ENCODE data around the gene SNRPA. TPM values are rescaled to one million over a fixed set of nuclear protein-coding genes. Genes with fewer than 3 reads are reported as not detected.
"Not testable (repeated sequence)": the region's sequence is repeated elsewhere in the genome, so short reads cannot be mapped to it uniquely, and the experiment has no call there.

SNRPA gene
- total RNA-seq, 2 donors from 2014 or later, result 40.4 to 107 TPM

DNA sequence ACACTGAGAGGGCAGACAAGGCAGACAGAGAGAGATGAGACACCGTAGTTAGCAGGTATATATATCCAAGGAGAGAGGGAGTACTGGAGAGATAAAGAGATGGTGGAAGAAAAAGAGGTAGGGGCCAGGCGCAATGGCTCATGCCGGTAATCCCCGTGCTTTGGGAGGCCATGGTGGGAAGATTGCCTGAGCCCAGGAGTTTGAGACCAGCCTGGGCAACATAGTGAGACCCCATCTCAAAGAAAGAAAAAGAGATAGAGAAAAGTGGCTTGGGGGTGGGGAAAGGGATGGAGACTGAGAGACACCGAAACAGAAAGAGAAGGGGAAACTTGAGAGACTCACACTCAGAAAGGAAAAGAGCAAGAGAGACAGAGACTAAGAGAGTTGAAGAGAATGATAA is 29.6 kb downstream of the SNRPA start:
- TF ChIP-seq, protein P1, sequence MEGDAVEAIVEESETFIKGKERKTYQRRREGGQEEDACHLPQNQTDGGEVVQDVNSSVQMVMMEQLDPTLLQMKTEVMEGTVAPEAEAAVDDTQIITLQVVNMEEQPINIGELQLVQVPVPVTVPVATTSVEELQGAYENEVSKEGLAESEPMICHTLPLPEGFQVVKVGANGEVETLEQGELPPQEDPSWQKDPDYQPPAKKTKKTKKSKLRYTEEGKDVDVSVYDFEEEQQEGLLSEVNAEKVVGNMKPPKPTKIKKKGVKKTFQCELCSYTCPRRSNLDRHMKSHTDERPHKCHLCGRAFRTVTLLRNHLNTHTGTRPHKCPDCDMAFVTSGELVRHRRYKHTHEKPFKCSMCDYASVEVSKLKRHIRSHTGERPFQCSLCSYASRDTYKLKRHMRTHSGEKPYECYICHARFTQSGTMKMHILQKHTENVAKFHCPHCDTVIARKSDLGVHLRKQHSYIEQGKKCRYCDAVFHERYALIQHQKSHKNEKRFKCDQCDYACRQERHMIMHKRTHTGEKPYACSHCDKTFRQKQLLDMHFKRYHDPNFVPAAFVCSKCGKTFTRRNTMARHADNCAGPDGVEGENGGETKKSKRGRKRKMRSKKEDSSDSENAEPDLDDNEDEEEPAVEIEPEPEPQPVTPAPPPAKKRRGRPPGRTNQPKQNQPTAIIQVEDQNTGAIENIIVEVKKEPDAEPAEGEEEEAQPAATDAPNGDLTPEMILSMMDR (IDR thresholded peaks at IDR 0.05), result no peak
- Histone ChIP-seq H3K27me3 (replicated peaks; ENCODE audit: insufficient read depth) (no peaks in the 10 kb centered on the region), H3K4me3 (no peak overlapping the region), H3K36me3 (no peaks in the 10 kb centered on the region), H3K4me1 (ENCODE audit: control insufficient read depth in 1 of 2, low read depth in 2 of 2) (peaks cover 13 to 23% of the 10 kb centered on the region in 2 donors), H3K9me3 (no peaks in the 10 kb centered on the region), H3K27ac (no peak overlapping the region)
- DNase-seq (ENCODE audit: low spot score) (no peak), ATAC-seq (ENCODE audit: insufficient number of reproducible peaks, low FRiP score, low read depth) (no peak)

DNA sequence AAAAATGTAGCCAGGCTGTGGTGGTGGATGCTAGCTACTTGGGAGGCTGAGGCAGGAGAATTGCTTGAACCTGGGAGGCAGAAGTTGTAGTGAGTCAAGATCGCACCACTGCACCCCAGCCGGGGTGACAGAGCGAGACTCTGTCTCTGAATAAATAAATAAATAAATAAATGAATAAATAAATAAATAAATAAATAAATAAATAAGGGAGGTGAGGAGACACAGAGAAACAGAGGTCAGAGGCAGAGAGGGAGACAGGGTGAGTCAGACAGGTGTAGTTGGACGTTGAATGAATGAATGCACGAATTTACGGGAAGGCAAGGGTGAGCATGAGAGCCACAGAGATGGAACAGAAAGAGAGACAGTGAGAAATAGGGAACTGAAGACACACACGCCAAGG is 30.1 kb downstream of the SNRPA start:
- Histone ChIP-seq H3K36me3 (no peaks in the 10 kb centered on the region), H3K27me3 (replicated peaks; ENCODE audit: insufficient read depth) (no peaks in the 10 kb centered on the region), H3K9me3 (no peaks in the 10 kb centered on the region), H3K27ac (no peak overlapping the region), H3K4me3 (no peak overlapping the region), H3K4me1 (ENCODE audit: control insufficient read depth in 1 of 2, low read depth in 2 of 2) (peaks cover 13 to 23% of the 10 kb centered on the region in 2 donors)
- TF ChIP-seq, protein P1 (IDR thresholded peaks at IDR 0.05), result no peak
- ATAC-seq (ENCODE audit: insufficient number of reproducible peaks, low FRiP score, low read depth) (no peak), DNase-seq (ENCODE audit: low spot score) (no peak)

DNA sequence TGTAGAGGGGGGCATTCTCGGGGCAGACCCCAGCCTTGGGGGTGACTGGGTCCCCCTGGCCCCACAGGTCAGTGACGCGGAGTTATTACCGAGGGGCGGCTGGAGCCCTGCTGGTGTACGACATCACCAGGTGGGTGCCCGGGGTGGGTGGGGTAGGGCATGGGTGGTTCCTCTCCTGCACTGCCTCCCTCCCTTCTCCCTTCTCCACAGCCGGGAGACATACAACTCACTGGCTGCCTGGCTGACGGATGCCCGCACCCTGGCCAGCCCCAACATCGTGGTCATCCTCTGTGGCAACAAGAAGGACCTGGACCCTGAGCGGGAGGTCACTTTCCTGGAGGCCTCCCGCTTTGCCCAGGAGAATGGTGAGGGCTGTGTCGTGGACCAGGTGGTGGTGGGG is 32.7 kb downstream of the SNRPA start:
- no peak overlapping the region for H3K4me3 ChIP-seq
- peaks cover 7 to 14% of the 10 kb centered on the region in 2 donors for H3K4me1 ChIP-seq (ENCODE audit: control insufficient read depth in 1 of 2, low read depth in 2 of 2)
- peaks cover 8% of the 10 kb centered on the region for H3K36me3 ChIP-seq
- TF ChIP-seq, protein P1 (IDR thresholded peaks at IDR 0.05), result no peak
- no peak overlapping the region for H3K27ac ChIP-seq
- ATAC-seq (ENCODE audit: insufficient number of reproducible peaks, low FRiP score, low read depth) (no peak), DNase-seq (ENCODE audit: low spot score) (no peak)
- H3K9me3 ChIP-seq, result no peaks in the 10 kb centered on the region
- H3K27me3 ChIP-seq (replicated peaks; ENCODE audit: insufficient read depth), result no peaks in the 10 kb centered on the region

DNA sequence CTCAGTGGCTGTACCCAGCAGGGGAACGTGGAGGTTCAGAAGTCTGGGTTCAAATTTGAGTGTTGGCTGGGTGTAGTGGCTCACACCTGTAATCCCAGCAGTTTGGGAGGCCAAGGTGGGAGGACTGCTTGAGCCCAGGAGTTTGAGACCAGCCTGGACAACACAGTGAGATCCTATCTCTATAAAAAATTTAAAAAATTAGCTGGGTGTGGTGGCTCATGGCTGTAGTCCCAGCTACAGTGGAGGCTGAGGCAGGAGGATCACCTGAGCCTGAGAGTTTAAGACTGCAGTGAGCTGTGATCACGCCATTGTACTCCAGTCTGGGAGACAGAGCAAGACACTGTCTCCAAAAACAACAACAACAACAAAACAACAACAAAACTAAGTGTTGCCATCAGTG is 33.1 kb downstream of the SNRPA start:
- not testable (repeated sequence) for H3K9me3 ChIP-seq

DNA sequence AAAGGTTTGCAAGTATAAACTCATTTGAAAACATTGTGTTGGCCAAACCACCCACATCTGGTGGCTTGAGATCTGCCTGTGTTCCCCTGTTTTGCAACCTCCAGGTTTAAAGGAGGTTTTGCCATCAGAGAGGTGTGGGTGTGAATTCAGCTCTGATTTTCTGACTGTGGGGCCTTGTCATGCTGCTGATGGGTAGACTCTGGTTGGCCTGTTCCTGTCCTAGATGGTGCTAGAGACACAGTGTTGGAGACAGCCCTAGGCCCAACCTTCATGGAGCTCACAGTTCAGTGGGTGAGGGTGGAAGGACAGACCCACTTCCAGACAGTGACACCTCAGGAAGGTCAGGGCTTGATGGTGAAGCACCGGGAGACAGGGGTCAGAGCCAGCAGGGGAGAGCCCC is 34.5 kb downstream of the SNRPA start:
- peaks cover under 1 to 11% of the 10 kb centered on the region in 2 donors for H3K4me1 ChIP-seq (ENCODE audit: control insufficient read depth in 1 of 2, low read depth in 2 of 2)
- no peak for DNase-seq (ENCODE audit: low spot score)
- no peaks in the 10 kb centered on the region for H3K27me3 ChIP-seq (replicated peaks; ENCODE audit: insufficient read depth)
- no peaks in the 10 kb centered on the region for H3K9me3 ChIP-seq
- no peak overlapping the region for H3K4me3 ChIP-seq
- H3K27ac ChIP-seq, result peak overlapping the region in 1 of 2 donors; percentile 7
- TF ChIP-seq, protein P1 (IDR thresholded peaks at IDR 0.05), result no peak
- ATAC-seq (ENCODE audit: insufficient number of reproducible peaks, low FRiP score, low read depth), result no peak
- peaks cover 8% of the 10 kb centered on the region for H3K36me3 ChIP-seq

More for the DNA sequence above, 33.1 kb downstream of the SNRPA start:
- not testable (repeated sequence) for H3K36me3 ChIP-seq; DNase-seq (ENCODE audit: low spot score); H3K4me1 ChIP-seq (ENCODE audit: control insufficient read depth in 1 of 2, low read depth in 2 of 2); H3K4me3 ChIP-seq; H3K27ac ChIP-seq; H3K27me3 ChIP-seq (replicated peaks; ENCODE audit: insufficient read depth); ATAC-seq (ENCODE audit: insufficient number of reproducible peaks, low FRiP score, low read depth)

All from thoracic aorta (tissue), 2 donors.